Activated CD4-positive, alpha-beta T cell treated with anti-CD3 and anti-CD28 coated beads, Interleukin-2, Interleukin-6, amounts not matched to agents 100 ng/mL and 50 ng/mL, durations not matched to agents 16 hours and 8 hours (primary cell): ENCODE measurements around the gene CD99.
"Not testable (repeated sequence)": the region's sequence is repeated elsewhere in the genome, so short reads cannot be mapped to it uniquely, and the experiment has no call there.

Experiments used
- DNase-seq: peaks from one replicate; pipeline ENCODE4 v3.0.0-alpha.2; 2020

The CD99 gene

GRCh38 chrX:2700405-2701320 lies 9.6 kb downstream of the CD99 start:
- DNase-seq = no peak

GRCh38 chrX:2701600-2701999 lies 10.5 kb downstream of the CD99 start:
- no peak for DNase-seq

DNA sequence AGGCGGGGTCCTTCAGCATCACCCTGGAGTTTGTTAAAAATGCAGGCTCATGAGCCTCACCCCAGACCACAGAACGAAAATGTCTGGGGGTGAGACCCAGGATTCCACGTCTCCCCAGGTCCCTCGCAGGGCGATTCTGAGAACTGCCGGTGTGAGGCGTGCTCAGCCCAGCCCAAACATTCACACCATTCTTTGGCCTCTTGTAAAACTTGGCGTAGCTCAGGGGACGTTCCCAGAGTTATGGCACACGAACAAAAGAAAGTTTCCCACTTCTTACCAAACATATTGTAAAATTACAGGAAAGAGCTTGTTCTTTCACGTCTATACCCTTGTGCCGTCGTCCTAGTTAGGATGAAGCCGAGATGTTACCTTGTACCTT lies 12.9 kb downstream of the CD99 start:
- DNase-seq = no peak

DNA sequence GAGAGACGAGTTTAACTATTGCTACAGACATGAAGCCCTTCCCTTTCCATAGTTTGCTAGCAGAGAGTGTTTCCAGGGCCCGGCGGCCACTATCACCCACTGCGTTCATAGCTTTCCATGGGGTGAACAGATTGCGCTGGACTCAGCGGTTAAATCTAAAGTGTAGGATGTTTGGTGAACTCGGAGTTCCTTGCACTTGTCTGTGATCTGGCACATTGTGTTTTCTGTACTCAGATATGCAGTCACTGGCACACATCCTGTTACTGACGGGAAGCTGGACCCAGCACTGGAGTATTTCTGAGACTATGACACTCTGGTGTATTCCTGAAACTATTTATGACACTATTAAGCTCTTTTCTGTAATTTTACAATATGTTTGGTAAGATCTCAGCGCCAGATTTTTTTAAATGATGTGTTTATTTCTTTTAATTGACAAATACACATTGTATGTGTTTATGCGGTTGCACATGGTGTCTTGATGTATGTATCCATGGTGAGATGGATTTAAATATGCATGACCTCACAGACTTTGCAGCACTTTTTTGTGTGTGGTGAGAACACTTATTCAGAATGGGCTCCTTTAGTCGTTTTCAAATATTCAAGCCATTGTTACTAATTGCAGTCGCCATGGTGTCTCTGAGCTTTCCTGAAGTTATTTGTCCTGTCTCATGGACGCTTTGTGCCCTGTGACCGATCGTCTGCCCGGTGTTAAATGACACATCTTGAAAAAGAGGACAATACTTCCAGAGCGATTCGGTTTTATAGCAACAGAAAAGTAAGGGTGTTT lies 14.1 kb downstream of the CD99 start:
- DNase-seq = no peak

DNA sequence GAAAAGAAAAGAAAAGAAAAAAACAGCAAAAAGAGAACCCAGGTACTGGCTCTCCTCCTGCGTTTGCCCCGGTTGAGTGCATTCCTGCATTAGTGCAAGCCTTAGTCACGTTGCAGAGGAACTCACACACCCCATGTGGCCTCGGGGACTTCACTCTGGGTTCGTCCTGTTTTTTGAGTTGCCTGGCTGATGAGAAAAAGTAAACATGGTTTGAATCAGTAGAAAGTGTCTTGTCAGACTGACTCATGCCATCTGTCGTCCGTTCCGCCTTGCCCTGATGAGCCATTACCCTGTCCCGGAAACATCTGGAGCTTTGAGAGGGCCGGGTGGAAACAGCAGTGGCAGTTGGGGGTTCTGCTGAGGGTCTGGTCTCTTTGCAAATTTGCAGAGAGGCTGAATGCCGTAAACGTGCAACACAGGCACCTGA lies 16.3 kb downstream of the CD99 start:
- peak; percentile 85 for DNase-seq

DNA sequence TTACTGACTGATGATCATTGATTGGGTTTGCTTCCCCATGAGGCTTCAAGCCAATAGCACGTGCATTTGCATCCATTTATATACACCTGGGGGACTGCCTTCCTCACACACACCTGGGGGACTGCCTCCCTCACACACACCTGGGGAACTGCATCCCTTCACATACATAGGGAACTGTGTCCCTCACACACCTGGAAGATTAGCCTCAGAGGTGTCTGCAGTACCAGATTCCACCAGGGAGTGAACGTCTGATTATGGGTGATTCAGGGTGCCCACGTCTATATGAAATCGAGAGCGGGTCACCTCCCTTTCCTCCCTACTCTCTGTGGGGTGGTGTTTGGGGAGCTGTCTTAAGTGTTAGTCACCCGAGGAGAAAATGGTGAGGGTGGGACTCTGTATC lies 16.9 kb downstream of the CD99 start:
- no peak for DNase-seq

DNA sequence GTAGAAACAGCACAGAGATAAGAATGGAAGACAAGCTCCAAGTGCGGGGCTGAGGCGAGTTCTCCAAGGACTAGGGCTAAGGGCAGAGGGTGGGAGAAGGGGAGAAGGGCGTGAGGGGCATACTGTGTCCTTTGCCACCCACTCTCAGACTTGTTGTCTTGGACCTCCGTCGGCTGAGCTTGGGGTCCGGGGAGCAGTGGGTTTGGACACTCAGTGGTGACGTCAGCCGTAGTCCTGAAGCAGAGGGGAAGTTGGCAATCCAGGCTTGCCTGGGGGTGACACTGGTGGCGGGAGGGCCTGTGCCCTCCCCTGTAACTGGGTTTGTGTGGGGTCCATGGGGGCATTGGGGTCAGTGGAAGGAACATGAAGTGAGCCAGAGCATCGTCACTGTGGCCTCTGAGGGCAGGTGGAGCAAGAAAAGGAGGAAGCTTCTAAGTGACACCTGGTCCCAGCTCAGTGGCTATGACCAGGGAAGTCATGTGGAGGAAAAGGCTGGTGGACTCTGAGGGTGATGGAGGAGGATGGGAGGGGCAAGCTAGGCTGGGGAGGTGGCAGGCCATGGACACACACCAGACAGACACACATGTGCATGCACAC lies 17.6 kb downstream of the CD99 start:
- DNase-seq = no peak

- DNase-seq = no peak
Observed at GRCh38 chrX:2709556-2709955, 18.5 kb downstream of the CD99 start.

DNA sequence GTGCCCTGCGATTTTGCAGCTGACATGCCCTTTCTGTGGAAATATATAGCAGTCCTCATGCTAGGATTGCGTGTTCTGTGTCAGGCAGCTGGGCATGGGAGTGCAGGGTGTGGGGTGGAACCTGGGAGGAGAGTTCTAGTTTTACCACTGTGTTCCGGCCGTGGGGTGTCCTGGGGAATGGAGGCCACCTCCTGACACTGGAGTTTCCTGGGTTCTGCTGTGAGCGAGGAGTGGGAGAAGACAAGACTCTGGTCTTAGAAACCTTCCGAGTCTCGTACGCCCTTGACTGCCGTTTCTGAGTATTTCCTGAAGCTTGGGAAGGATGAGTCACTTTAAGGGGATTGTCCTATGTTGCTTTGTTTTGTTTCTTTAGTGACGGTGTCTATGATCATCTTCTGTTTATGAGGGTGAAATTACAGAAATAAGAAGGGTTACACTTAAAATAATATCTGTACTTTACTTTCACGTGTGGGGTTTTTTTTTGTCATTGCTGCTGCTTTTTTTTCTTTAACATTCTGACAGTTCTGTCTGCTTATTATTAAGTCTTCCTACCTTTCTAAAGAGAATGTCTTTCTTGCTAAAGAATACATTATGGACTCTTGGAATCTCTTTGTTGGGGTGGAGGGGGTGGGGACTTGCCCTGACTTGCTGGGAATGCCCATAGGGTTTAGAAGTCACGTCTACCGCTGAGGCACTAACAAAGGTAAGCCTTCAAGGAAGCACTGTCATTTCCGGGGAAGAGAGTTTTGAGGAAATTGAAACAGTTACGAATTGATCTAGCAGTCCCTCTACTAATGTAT lies 19.1 kb downstream of the CD99 start:
- peak; percentile 68 for DNase-seq

DNA sequence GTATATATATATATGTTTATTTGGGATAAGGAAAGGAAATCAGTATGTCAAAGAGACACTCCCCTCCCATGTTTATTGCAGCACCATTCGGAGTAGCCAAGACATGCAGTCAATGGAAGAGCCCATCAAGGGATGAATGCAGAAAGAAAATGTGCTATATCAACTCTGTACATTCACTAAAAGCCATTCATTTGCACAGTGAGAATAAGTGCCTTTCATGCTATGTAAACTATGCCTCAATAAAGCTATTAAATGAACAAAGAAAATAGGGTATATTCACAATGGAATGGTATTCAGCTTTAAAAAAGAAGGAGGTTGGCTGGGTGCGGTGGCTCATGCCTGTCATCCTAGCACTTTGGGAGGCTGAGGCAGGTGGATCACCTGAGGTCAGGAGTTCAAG lies 20.3 kb downstream of the CD99 start:
- DNase-seq = no peak

DNA sequence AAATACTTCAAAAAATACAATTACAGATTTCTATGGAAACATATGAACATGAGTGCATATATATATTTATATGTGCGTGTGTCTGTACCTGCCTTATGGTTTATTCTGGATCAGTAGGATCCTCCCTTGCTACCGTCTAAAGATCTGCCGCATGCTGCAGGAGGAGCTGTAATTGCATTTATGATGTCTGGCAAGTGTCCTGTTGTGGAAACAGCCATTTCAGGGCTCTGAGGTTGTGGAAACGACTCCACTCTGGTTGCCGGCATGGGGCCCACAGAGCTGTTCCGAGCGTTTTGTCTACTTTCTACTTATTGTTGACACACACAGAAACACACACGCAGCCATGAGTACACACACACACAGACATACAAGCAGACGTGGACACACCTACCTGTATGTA lies 21.3 kb downstream of the CD99 start:
- no peak for DNase-seq

GRCh38 chrX:2712890-2713840 lies 22.1 kb downstream of the CD99 start:
- DNase-seq = no peak

GRCh38 chrX:2714551-2714950 lies 23.5 kb downstream of the CD99 start:
- peak; percentile 44 for DNase-seq

DNA sequence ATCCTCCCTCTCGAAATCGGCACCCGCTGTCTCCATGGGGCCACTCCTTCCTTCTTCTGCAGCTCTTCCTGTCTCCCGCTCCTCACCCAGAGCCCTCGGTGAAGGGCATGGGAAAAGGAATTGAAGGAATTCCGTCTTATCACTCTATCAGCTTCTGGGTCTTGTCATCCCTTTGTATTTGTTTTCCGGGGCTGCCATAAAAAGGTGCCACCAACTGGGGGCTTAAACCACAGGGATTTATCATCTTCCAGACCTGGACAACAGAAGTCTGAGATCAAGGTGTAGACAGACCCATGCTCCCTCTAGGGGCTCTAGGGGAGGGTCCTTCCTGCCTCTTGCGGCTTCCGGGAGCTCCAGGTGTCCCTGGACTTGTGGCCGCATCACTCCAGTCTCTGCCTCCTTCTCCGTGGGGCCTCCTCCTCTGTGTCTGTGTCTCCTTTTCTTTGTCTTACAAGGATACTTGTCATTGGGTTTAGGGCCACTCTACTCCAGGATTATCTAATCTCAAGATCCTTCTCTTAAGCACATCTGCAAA lies 24.0 kb downstream of the CD99 start:
- no peak for DNase-seq

GRCh38 chrX:2717312-2717711 lies 26.2 kb downstream of the CD99 start:
- DNase-seq = peak; percentile 48

GRCh38 chrX:2718821-2719220 lies 27.7 kb downstream of the CD99 start:
- no peak for DNase-seq

DNA sequence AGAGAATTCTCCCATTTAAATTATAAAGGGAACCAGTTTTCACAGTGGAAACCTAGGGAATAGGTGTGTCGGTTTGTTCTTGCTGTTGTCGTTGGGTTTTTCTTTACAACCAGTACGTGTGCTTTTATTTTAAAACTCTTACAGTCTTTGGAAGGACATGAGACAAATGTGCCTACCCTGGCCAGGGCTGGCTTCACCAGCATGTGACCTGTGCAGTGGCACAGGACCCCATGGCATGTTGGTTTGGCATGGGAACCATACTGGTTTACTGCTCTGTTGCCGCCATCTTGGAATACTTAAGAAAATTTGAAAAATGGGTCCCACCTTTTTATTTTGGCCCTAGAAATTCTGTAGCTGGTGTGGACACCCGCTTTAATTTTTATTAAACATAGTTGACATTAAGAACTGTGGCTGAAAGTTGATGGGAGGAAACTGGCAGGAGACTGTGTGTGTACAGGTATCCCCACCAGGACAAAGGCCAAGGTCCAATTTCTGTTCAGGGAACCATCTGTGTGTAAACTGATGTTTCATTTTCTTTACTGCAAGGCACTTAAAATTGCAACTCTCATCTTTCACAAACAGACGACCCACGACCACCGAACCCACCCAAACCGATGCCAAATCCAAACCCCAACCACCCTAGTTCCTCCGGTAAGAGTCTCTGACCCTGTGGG lies 28.8 kb downstream of the CD99 start:
- no peak for DNase-seq

GRCh38 chrX:2723286-2723879 lies 32.3 kb downstream of the CD99 start:
- DNase-seq = no peak

DNA sequence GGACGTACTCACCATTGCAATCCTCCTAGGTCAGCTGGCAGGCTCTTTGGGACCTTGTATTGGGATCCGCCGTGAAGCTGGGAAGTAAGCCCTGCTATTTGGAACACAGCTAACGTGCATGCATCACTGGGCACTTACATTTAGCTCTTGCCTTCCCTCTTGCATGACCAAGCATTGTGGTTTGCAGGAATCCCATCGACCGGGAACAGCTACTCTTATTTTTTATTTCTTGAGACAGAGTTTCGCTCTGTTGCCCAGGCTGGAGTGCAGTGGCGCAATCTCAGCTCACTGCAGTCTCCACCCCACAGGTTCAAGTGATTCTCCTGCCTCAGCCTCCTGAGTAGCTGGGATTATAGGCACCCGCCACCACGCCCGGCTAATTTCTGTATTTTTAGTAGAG lies 36.2 kb downstream of the CD99 start:
- DNase-seq = not testable (repeated sequence)

DNA sequence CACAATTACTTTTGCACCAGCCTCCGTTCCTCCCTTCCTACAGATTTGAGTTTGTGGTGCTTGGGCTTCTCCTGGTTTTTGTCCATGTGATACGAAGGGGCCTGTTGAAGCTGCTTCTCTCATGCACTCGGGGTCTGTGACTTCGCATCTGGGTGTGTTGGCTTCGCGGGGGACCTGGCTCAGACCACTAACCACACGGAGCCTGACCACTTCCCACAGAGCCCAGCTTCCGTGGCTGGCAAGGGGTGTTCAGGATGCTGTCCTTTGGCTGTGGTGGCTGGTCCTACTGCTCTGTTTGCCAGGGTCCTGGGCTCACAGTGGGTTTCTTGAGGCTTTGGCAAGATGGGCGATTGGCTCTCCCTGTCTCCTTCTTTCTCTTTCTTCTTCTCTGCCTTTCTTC lies 41.0 kb downstream of the CD99 start:
- DNase-seq = no peak
